OCI-LY7 (cell line): ENCODE data around the gene RNF19B.

Experiments
- EZH2phosphoT487 ChIP-seq: fragments of 200-600 bp; sonication (generic); IDR thresholded peaks from 2 replicates; pipeline ENCODE4 v1.6.1; 2018; ENCODE audit warnings: low read depth, borderline replicate concordance, mild to moderate bottlenecking, mixed run types, antibody characterized with exemption, low read length, moderate library complexity, mixed read lengths
- TF ChIP-seq, protein P1 (sequence below): fragments of 200-600 bp; sonication (generic); conservative IDR thresholded peaks from 2 replicates; pipeline ENCODE4 v1.5.1; 2014; ENCODE audit warnings: mild to moderate bottlenecking, antibody characterized with exemption, low read length, moderate library complexity, mixed read lengths

DNA sequence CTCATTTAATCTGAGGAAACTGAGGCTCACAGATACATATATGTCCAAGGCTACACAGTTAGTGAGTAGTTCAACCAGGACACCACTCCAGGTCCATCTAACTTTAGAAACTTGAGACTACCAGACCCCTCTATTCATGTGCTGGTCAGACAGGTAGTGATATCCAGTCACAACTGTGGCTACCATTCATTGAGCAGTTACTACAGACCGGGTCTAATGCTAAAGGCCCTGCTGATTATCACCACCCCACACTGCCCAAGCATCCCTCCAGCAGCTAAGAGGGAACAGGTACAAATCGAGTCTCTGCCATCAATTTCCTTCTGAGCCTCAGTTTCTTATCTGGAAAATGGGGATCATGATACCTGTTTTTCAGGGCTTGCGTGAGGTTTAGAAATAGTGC lies 73.0 kb downstream of the RNF19B start:
- no peak for TF ChIP-seq EZH2phosphoT487
- TF ChIP-seq, protein P1, sequence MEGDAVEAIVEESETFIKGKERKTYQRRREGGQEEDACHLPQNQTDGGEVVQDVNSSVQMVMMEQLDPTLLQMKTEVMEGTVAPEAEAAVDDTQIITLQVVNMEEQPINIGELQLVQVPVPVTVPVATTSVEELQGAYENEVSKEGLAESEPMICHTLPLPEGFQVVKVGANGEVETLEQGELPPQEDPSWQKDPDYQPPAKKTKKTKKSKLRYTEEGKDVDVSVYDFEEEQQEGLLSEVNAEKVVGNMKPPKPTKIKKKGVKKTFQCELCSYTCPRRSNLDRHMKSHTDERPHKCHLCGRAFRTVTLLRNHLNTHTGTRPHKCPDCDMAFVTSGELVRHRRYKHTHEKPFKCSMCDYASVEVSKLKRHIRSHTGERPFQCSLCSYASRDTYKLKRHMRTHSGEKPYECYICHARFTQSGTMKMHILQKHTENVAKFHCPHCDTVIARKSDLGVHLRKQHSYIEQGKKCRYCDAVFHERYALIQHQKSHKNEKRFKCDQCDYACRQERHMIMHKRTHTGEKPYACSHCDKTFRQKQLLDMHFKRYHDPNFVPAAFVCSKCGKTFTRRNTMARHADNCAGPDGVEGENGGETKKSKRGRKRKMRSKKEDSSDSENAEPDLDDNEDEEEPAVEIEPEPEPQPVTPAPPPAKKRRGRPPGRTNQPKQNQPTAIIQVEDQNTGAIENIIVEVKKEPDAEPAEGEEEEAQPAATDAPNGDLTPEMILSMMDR = no peak
